T follicular helper cell (primary cell): Measurements from ENCODE around the gene RTCB.

ENCODE experiments used
- DNase-seq: peaks from one replicate; pipeline ENCODE4 v3.0.0-alpha.2; 2020; ENCODE audit warnings: low read depth
- total RNA-seq, 2 experiments: gene quantifications; one replicate each; lab custom pipeline; 2026; lab: John Stamatoyannopoulos, UW

The RTCB gene
- total RNA-seq, result 87.7 to 207 reads per million in 2 experiments

GRCh38 chr22:32411829-32412592, at the start of gene RTCB:
TSS of gene RTCB (minus strand) at chr22:32412247. CDS start at chr22:32412156, 91 bp downstream.
- peak; percentile 87 for DNase-seq

DNA sequence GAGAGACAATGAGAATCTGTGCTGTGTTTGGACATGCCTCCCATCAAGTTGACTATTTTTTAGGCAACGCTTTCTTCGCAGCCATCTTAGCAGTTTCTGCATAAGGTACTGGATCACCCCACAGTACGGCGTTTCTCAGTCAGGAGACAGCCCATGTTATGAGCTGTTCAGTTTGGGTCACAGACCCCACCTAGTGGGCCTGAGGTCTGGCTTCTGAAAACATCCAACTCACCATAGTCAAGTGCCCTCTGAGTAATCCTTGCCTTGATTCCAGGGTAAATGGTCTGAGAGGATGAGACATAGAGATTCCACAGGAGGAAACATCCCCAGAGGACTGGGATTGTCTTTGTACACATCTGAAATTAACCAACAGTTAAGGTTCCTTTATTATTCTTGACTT, 45.0 kb upstream of the RTCB start:
- DNase-seq, result no peak

- DNase-seq, result no peak
Observed at GRCh38 chr22:32448980-32449379, 36.9 kb upstream of the RTCB start.

DNA sequence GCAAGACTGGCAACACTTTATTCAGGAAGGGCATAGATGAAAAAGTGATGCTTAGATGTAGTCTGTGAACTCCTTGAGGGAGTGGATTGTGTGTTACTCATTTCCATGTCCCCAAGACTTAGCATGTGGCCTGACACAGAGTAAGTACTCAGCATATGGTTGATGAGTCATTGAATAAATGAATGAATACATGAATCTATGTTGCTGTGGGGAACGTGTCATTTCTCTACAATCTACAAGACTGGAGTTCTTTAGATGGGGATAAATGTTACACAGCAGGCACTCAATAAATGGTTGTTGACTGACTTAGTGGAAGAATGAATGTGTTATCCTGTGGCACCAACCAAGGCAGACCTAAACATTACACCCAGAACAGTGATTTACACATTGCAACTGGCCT, 34.3 kb upstream of the RTCB start:
- no peak for DNase-seq

DNA sequence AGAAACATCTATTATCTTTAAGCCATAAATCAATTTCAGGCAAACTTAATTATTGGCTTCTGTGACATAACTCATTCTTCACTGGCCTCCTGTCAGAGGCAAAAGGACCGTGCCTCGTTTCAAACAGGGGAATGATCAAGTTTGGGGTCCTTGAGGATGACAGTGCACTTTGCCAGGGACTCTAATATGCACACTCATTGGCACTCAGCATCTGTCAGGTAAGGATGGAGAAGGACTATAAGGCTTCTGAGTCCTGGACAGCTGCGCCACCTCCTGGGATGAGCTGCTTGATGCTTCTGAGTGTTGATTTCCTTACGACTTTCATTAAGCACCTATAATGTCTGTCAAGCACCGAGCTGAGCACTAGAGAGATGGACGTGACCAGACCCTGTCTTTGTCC, 32.0 kb upstream of the RTCB start:
- no peak for DNase-seq

DNA sequence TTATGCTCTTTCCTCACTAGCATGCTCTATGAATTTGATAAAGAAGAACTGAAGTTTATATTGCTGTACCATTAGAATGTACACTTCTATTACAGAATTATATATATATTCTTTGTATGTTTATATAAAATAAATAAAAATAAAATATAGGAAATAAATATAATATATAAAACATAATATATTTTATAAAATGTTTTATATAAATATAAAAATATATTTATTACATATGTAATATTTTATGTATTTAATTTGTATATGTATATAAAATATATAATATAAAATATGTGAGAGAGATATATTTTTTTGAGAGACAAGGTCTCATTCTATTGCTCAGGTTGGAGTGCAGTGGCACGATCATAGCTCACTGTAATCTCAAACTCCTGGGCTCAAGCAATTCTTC, 18.3 kb upstream of the RTCB start:
- no peak for DNase-seq

DNA sequence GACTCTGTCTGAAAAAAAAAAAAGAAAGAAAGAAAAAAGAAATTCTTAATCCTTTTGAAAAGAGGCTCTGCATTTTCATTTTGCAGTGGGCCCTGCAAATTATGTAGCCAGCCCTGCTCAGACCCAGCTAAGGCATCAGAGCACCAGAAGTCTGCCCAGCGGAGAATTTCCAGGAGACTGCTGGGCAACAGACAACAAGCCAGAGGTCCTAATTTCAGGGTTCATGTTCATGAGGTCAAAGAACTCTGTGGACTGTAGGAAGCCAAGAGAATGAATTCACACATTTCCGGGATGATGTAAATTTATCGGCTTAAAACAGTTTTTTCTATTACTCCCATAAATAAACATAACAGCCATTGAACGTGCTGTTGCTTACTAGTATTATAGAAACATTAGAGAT, 14.8 kb upstream of the RTCB start:
- DNase-seq, result no peak

DNA sequence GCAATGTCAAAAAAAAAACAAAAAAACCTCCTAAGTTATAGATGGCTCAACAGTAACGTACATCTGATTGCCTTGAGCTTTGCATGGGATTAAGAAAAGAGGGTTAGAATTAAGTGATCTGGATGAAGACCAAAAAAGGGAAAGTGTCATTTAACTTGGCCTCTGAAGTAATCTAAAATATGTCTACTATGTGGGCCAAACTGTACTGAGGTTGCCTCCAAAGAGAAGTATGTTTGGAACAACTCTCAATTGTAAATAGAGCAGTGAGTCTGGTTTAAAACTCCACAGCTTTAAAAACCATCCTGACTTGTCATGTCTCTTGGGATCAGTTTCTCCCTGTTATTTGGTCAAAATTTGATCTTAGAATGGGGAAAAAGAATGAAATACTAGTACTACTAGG, 11.6 kb upstream of the RTCB start:
- DNase-seq, result no peak

- no peak for DNase-seq
Observed at GRCh38 chr22:32422062-32422461, 10.0 kb upstream of the RTCB start.

GRCh38 chr22:32421484-32421883, 9.4 kb upstream of the RTCB start:
- no peak for DNase-seq

- no peak for DNase-seq
Observed at GRCh38 chr22:32417906-32418305, 5.9 kb upstream of the RTCB start.

DNA sequence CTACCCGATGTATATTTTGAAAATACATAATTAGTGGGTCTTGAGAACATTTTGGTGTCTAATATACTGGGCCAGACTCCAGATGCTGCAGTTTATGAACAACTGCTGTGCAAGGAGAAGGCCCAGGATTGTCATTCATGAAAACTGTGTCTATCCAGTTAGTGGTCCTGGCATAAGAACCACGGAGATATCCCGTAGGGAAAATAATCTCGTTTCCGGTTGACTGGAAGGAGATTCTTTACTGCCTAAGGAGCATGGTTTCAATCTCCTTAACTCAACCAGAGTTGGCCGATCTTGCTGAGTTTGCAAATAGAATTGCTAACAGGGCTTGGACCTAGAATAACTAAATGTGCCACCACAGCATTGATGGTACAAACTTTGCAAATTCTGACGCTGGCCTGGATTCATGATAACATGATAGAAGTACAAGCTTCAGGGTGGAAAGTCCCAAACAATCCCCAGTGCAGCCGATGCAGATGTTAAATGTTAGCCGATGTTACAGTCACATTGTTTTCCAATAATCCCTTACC, 4.6 kb upstream of the RTCB start:
- DNase-seq, result no peak

GRCh38 chr22:32414191-32414590, 2.1 kb upstream of the RTCB start:
- no peak for DNase-seq

DNA sequence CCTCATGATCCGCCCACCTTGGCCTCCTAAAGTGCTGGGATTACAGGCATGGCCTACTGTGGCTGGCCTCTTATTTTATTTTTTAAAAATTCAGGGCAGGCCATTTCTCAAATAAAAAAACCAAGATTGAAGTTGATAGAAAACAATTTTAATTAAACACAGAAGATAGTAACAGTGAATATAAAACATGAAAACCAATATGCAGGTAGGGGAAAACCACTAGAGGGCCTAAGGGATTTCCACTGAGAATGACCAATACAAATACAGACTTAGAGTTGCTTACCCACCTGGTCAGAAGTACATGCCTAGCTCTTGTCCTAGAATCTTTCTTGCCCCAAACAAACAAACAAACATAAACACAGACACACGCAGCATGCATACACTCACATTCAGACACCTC, 1.7 kb upstream of the RTCB start:
- no peak for DNase-seq

DNA sequence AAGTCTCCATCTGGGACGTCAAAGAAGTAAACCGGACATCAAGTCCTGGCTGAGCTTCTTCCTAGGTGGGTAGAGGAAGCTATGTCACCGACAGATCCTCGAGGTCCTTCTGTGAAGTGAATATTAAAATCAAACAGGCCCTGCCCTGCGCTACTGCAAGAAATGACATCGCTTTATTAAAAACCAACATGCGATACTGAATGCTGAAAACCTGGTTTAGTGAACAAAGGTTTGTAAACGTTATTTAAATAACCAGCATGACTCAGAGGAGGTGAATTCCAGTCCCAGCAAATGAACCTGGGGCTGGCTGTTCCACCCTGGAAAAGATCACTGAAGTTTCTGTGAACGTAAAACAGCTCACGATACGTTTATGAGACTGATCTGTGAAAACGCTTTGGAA, 645 bp downstream of the RTCB start:
- DNase-seq, result no peak

DNA sequence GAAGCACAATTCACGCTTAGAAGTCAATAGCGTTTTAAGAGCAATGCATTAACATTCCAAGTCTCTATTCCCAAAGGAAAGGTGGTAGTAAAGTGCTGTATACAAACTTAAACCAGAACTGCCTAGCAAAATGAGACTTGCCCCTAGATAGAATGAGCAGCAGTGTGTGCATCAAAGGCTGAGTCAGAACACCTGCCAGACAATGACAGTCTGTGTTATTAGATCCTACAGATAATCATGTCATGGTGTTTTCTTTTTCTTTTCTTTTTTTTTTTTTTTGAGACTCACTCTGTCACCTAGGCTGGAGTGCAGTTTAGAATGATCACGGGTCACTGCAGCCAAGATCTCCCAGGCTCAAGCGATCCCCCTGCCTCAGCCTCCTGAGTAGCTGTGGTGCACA, 1.6 kb downstream of the RTCB start:
- DNase-seq, result no peak

DNA sequence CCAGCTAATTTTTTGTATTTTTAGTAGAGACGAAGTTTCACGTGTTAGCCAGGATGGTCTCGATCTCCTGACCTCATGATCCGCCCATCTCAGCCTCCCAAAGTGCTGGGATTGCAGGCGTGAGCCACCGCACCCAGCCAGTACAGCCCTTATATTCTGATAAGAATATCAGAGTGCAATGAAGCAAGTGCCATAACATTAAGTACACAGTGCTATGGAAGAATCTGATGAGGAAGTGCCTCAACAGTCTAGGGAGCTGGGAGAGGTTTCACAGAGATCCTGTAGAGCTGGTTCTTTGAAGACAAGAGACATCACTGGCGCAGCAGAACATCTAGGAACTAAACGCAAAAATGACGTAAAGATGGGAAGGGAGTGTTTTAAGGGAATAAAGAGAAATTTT, 2.1 kb downstream of the RTCB start:
- DNase-seq, result no peak

DNA sequence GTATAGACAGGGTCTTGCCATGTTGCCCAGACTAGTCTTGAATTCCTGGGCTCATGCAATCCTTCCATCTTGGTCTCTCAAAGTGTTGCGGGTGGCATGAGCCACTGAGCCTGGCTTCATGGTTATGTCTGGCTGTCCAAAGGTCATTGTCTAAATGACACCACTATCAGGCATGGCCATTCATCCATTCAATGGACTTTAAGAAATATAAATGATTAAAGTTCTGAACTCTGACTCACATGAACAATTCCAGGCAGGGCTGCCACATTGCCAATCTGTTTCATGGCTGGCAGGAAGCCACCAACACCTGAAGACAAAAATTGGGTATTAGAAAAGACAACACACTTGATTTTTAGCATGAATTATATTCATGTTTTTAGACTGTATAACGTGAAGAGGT, 4.1 kb downstream of the RTCB start:
- no peak for DNase-seq

DNA sequence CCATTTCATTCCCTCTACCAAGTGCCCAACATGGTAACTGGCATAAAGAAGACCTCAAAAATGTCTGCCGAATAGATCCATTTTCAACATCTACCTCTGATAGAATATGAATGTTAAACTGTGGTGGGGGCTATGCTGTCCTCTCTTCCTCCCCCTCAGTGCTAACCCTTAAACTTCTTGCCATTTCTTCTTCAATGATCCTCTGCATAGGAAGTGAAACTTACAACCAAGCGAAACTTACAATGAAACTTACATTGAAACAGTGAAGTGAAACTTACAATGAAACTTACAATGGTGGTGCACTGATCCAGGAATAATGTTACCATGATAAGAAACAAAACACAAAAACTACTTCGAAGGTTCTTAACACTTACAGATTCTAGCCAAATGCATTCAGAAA, 4.7 kb downstream of the RTCB start:
- DNase-seq, result no peak

GRCh38 chr22:32404021-32404420, 8.0 kb downstream of the RTCB start:
- no peak for DNase-seq

DNA sequence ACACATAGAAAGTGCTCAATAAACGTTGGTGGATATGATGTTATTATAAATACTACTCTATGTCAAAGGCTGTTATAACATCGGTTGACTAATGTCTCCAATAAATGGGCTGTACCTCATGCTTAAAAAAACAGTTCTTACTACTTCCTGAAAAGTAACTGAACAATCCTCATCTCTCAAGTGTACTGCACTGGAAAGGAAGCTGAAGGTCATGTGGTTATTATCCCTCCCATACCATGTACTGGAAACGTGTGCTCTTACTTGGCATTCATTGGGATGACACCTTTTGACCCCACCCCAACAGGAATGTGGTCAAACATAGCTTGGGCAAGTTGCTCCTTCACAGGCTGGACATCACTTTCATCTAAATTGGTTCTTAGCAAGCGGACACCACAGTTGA, 10.6 kb downstream of the RTCB start:
- no peak for DNase-seq

GRCh38 chr22:32396746-32397145, 15.3 kb downstream of the RTCB start:
- no peak for DNase-seq

DNA sequence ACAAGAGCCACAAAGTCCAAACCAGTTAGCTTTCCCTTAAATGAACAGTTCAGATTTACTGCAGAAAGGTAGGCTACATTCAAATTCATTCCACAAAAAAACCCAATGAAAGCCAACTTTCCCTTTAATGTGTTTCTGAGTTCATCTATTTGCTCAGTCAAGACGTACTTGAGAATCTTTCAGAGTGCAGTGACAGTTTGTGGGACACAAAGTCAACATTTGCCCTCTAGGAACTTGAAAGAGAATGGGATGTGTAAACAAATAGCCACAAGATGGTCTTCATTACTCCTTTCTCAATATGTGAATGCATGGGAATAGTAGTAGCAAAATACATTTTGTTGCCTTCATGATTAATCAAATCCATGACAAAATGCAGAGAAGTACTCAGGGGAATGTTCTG, 15.8 kb downstream of the RTCB start:
- no peak for DNase-seq

DNA sequence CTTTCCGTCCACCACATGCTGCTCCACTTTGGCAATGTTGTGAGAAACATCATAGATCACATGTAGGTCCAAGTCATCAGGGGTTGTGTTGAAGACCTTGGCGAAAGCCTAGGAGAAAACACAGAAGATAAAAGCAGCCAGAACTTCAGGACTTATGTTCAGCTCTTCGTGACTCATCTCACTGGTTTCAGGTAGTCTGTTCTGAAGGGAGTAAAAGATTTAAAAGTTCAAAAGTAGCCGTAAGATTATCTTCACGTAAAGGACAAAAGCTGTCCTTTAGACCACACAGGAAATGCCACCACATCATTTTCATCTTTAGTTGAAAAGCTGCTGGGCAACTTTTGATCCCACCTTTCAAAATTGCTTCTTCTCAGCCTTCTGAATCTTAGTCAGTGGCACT, 16.9 kb downstream of the RTCB start:
- no peak for DNase-seq
